HepG2 (cell line): ENCODE measurements around the gene CIB1. TPM values are rescaled to one million over a fixed set of nuclear protein-coding genes. Genes with fewer than 3 reads are reported as not detected.

Experiments used
- ATAC-seq: fragments of 200-7000 bp; cut with Tn5 transposase; 3 replicates; pipeline ENCODE4 v1.9.1; 2020; ENCODE audit warnings: mild to moderate bottlenecking, moderate library complexity
- BruUV-seq: library from RNA; stranded (reverse); fragments of 400-500 nt; replicated peaks from 2 replicates; lab custom pipeline; 2021; lab: Mats Ljungman, UMichigan
- CTCF ChIA-PET: fragments of 300-600 bp; formaldehyde crosslinking; extraction: SDS; loops from one replicate; lab custom pipeline; 2021; ENCODE audit warnings: low total read pairs, inconsistent platforms, low intra/inter-chr PET ratio; lab: Yijun Ruan, JAX
- POLR2A ChIA-PET: fragments of 350-600 bp; sonication (Branson Sonifier 250); formaldehyde crosslinking; loops from one replicate; lab custom pipeline; 2020; ENCODE audit warnings: antibody characterized with exemption, inconsistent platforms; lab: Yijun Ruan, JAX
- DNase-seq: peaks from one replicate; pipeline ENCODE4 v3.0.0-alpha.2; 2015; ENCODE audit warnings: low spot score
- FAIRE-seq: peaks from 3 replicates; lab custom pipeline; 2011; peaks lifted over from hg19 to GRCh38; lab: Jason Lieb, UNC
- H2AFZ ChIP-seq: one replicate; pipeline ENCODE4 v1.6.1; 2011; ENCODE audit warnings: low read length, inconsistent platforms
- H3K27ac ChIP-seq: fragments of 300-600 bp; 3 replicates; pipeline ENCODE4 v1.8.0; 2011; ENCODE audit warnings: mixed run types, mild to moderate bottlenecking, mixed read lengths, low read length, inconsistent platforms; ENCODE audit not compliant: insufficient read depth; ENCODE audit errors: extremely low read length
- H3K27me3 ChIP-seq, 2 experiments: fragments of 200-600 bp in 1 of 2; 2 replicates in 1 of 2; 3 replicates in 1 of 2; pipeline versions ENCODE4 v1.6.0 to v1.8.0; 2011; ENCODE audit warnings: low read length in 2 of 2, mild to moderate bottlenecking in 2 of 2, moderate library complexity in 2 of 2, inconsistent platforms in 1 of 2; ENCODE audit not compliant: insufficient read depth in 2 of 2, control insufficient read depth in 1 of 2
- H3K36me3 ChIP-seq, 2 experiments: fragments of 200-600 bp in 1 of 2; replicated peaks in 1 of 2; 2 replicates in 1 of 2; 3 replicates in 1 of 2; pipeline versions ENCODE4 v1.5.1 to v1.8.0; 2011; ENCODE audit warnings: low read length in 2 of 2, inconsistent platforms in 1 of 2; ENCODE audit not compliant: insufficient read depth in 2 of 2, control insufficient read depth in 1 of 2
- H3K4me1 ChIP-seq: 2 replicates; pipeline ENCODE4 v1.5.1; 2012; ENCODE audit warnings: low read length, inconsistent platforms; ENCODE audit not compliant: insufficient read depth
- H3K4me2 ChIP-seq: 2 replicates; pipeline ENCODE4 v1.6.0; 2011; ENCODE audit warnings: low read depth, low read length, inconsistent platforms
- H3K4me3 ChIP-seq, 3 experiments: fragments of 200-600 bp in 1 of 3; sonication (generic), shearing (Covaris generic) in 1 of 3; replicated peaks in 1 of 3; 2 replicates each; pipeline ENCODE4 v1.5.1; 2011 to 2016; ENCODE audit warnings: low read length in 3 of 3, inconsistent platforms in 2 of 3, low read depth in 2 of 3, mild to moderate bottlenecking in 2 of 3, control low read depth in 1 of 3, mixed read lengths in 1 of 3; ENCODE audit not compliant: insufficient read depth in 1 of 3
- H3K79me2 ChIP-seq: one replicate; pipeline ENCODE4 v1.6.1; 2011; ENCODE audit warnings: low read length, inconsistent platforms; ENCODE audit not compliant: insufficient read depth
- H3K9ac ChIP-seq: 2 replicates; pipeline ENCODE4 v1.6.0; 2011; ENCODE audit warnings: mild to moderate bottlenecking, low read depth, low read length, inconsistent platforms; ENCODE audit not compliant: insufficient read depth
- H3K9me3 ChIP-seq: 2 replicates; pipeline ENCODE4 v1.5.1; 2012; ENCODE audit warnings: mild to moderate bottlenecking, low read length
- H4K20me1 ChIP-seq: 2 replicates; pipeline ENCODE4 v1.6.0; 2011; ENCODE audit warnings: inconsistent platforms, mild to moderate bottlenecking, low read length, moderate library complexity; ENCODE audit not compliant: insufficient read depth
- AGO2 ChIP-seq: fragments of 200-400 bp; formaldehyde crosslinking; optimal IDR thresholded peaks from 2 replicates; pipeline ENCODE3; 2017; ENCODE audit warnings: mild to moderate bottlenecking, low read depth, low read length, moderate library complexity
- BCLAF1 ChIP-seq: fragments of 450-650 bp; IDR thresholded peaks from 2 replicates; pipeline ENCODE4 v1.6.1; 2017; ENCODE audit warnings: mild to moderate bottlenecking
- CSRNP1 ChIP-seq: sonication (generic); formaldehyde crosslinking; IDR thresholded peaks from 2 replicates; pipeline ENCODE4 v1.8.1; 2023; ENCODE audit warnings: mild to moderate bottlenecking, missing genetic modification reagents
- KLF16 ChIP-seq, 2 experiments: sonication (generic) in 1 of 2; formaldehyde crosslinking in 1 of 2; IDR thresholded peaks; 2 replicates each; pipeline versions ENCODE4 v1.6.1 to v1.8.0; 2016 to 2023; ENCODE audit warnings: missing genetic modification reagents in 2 of 2, missing compliant biosample characterization in 1 of 2
- TAF15 ChIP-seq: fragments of 200-400 bp; formaldehyde crosslinking; IDR thresholded peaks from one replicate; pipeline ENCODE4 v1.6.1; 2018; ENCODE audit warnings: mild to moderate bottlenecking, low read depth, low read length; ENCODE audit not compliant: poor library complexity, severe bottlenecking
- ZNF362 ChIP-seq: sonication (generic); formaldehyde crosslinking; IDR thresholded peaks from 2 replicates; pipeline ENCODE4 v1.4.0; 2020; ENCODE audit warnings: missing genetic modification reagents, mild to moderate bottlenecking, borderline replicate concordance
- ZNF577 ChIP-seq: sonication (generic); formaldehyde crosslinking; IDR thresholded peaks from 2 replicates; pipeline ENCODE4 v1.4.0; 2020; ENCODE audit warnings: mild to moderate bottlenecking, low read depth, missing genetic modification reagents, borderline replicate concordance
- WGBS: methylation state at CpG from one replicate; pipeline ENCODE4 v1.1.6; 2017; ENCODE audit warnings: low lambda C conversion rate; 5-methylcytosine and 5-hydroxymethylcytosine counted together
- in situ Hi-C: cut with HindIII; loops from 2 replicates; pipeline ENCODE4 v1.10.0; 2017; ENCODE audit warnings: low pct_unique_long_range_greater_than_20kb; ENCODE audit not compliant: extremely low pct_ligation_motif_present
- intact Hi-C: fragments of 100-400 bp; cut with micrococcal nuclease; formaldehyde crosslinking; loops from one replicate; pipeline ENCODE4 v1.10.0; 2022; ENCODE audit not compliant: unreplicated experiment
- polyA plus RNA-seq, 8 experiments: library from polyadenylated mRNA; depleted of rRNA in 3 of 8; stranded (reverse) in 7 of 8; unstranded in 1 of 8; fragments of >200 nt; fragmentation: Illumina TruSeq in 4 of 8; extraction: Trizol in 4 of 8; gene quantifications; 2 replicates each; pipeline versions ENCODE4 v1.2.1 to v1.2.3, GENCODE V29; 2011 to 2016; ENCODE audit warnings: low read depth in 4 of 8, missing spikeins in 1 of 8, mixed read lengths in 1 of 8; ENCODE audit not compliant: insufficient read depth in 1 of 8
- total RNA-seq, 5 experiments: library from RNA; depleted of rRNA; stranded (reverse); fragments of >200 nt; fragmentation: Illumina TruSeq; extraction: Trizol; gene quantifications; 2 replicates each; pipeline ENCODE4 v1.2.3, GENCODE V29; 2016; ENCODE audit warnings: low read depth in 1 of 5

Gene CIB1
- total and polyA plus RNA-seq, 2 of the 13 experiments (the other 11 are each of a cell fraction or from before 2014, with no cell fraction given) = 38.7 to 72.7 TPM

- TF ChIP-seq CSRNP1 = no peak
- TF ChIP-seq ZNF362 (CRISPR knock-in tag) = 0 out of 2 replicates have a peak, but pooled peaks have one; percentile 20
- TF ChIP-seq, all 625 proteins: peak for 6
Measured at GRCh38 chr15:90243943-90244639, 10.3 kb upstream of the CIB1 start (continued).

GRCh38 chr15:90241343-90242192 lies 7.8 kb upstream of the CIB1 start:
- no peak for FAIRE-seq
- Histone ChIP-seq H2AFZ (no peak overlapping the region), H3K9me3 (no peaks in the 10 kb centered on the region), H4K20me1 (no peaks in the 10 kb centered on the region), H3K4me2 (no peak overlapping the region), H3K27me3 (no peaks in the 10 kb centered on the region), H3K27ac (no peak overlapping the region), H3K4me1 (peaks cover 16% of the 10 kb centered on the region), H3K36me3 (peaks cover 0 to 12% of the 10 kb centered on the region in 2 experiments; a peak in 2 of 5 replicates), H3K9ac (no peak overlapping the region), H3K4me3 (no peak overlapping the region), H3K79me2 (no peaks in the 10 kb centered on the region)
- in situ Hi-C loops (no loop called here), intact Hi-C loops (no loop called here)
- BruUV-seq = no TSS peak
- no peak for DNase-seq
- ATAC-seq = no peak; the same call in 2 of the 3 replicates
- ChIA-PET CTCF (no interaction called here), POLR2A (interaction anchor here (1.5 kb wide), 1 partner anchor 13 kb away, joined by 3 read pairs; no protein-coding TSS in a partner anchor)
- WGBS = 94% methylated on average over 2 of the region's 22 CpGs
- TF ChIP-seq KLF16 (CRISPR knock-in tag; IDR thresholded peaks at IDR 0.05) (no peak), TAF15 (no peak), AGO2 (peak; percentile 34), ZNF577 (no peak), BCLAF1 (no peak)
- TF ChIP-seq, all 625 proteins: peak for 1
